K562 (cell line): ENCODE data around the gene TXNRD1. TPM values are rescaled to one million over a fixed set of nuclear protein-coding genes. Genes with fewer than 3 reads are reported as not detected.

Experiments
- ARID2 ChIP-seq: fragments of 450-650 bp; IDR thresholded peaks from 2 replicates; pipeline ENCODE4 v1.6.1; 2017; ENCODE audit warnings: antibody characterized with exemption, mild to moderate bottlenecking
- ARID4B ChIP-seq: sonication (generic); formaldehyde crosslinking; IDR thresholded peaks from 2 replicates; pipeline ENCODE4 v1.8.0; 2022; ENCODE audit warnings: mild to moderate bottlenecking, missing genetic modification reagents
- CSDE1 ChIP-seq, 2 experiments: fragments of 450-650 bp; IDR thresholded peaks; 2 replicates each; pipeline ENCODE4 v1.6.1; 2016; ENCODE audit warnings: mild to moderate bottlenecking in 1 of 2
- E2F1 ChIP-seq: sonication (generic); formaldehyde crosslinking; IDR thresholded peaks from 2 replicates; pipeline ENCODE4 v1.8.1; 2023; ENCODE audit warnings: mild to moderate bottlenecking, missing genetic modification reagents, moderate library complexity
- FOXK1 ChIP-seq: sonication (generic); formaldehyde crosslinking; IDR thresholded peaks from 2 replicates; pipeline ENCODE4 v1.8.0; 2022; ENCODE audit warnings: missing genetic modification reagents, mild to moderate bottlenecking, borderline replicate concordance
- GABPA ChIP-seq: fragments of 200-800 bp; sonication (Bioruptor generic); conservative IDR thresholded peaks from 2 replicates; pipeline ENCODE4 v1.6.1; 2016; ENCODE audit warnings: low read depth, missing genetic modification characterization, missing compliant biosample characterization
- IFI16 ChIP-seq: fragments of 250-450 bp; sonication (Bioruptor Pico); IDR thresholded peaks from 2 replicates; pipeline ENCODE4 v2.1.2; 2022; ENCODE audit warnings: mild to moderate bottlenecking, inconsistent platforms
- MAFG ChIP-seq: fragments of 450-650 bp; conservative IDR thresholded peaks from 2 replicates; pipeline ENCODE4 v1.6.1; 2016; ENCODE audit warnings: missing genetic modification characterization, missing compliant biosample characterization
- MAZ ChIP-seq, 2 experiments: fragments of 450-650 bp in 1 of 2; sonication (generic) in 1 of 2; formaldehyde crosslinking; IDR thresholded peaks in 1 of 2; conservative IDR thresholded peaks in 1 of 2; 2 replicates each; pipeline versions ENCODE4 v1.4.0 to v1.5.0; 2020; ENCODE audit warnings: mild to moderate bottlenecking in 1 of 2, missing genetic modification reagents in 1 of 2
- PHF8 ChIP-seq: fragments of 200-600 bp; sonication (generic); IDR thresholded peaks from 2 replicates; pipeline ENCODE4 v1.6.1; 2012; ENCODE audit warnings: mixed run types, mild to moderate bottlenecking, inconsistent platforms, low read length, moderate library complexity, borderline replicate concordance
- SIN3A ChIP-seq, 2 experiments: fragments of 150-350 bp in 1 of 2; IDR thresholded peaks; 2 replicates each; pipeline ENCODE4 v1.6.1; 2011 to 2016; ENCODE audit warnings: borderline replicate concordance in 2 of 2, low read depth in 2 of 2, low read length in 2 of 2, mild to moderate bottlenecking in 2 of 2, moderate library complexity in 2 of 2; ENCODE audit not compliant: control insufficient read depth in 1 of 2
- TCF3 ChIP-seq: sonication (generic); formaldehyde crosslinking; IDR thresholded peaks from 2 replicates; pipeline ENCODE4 v1.4.0; 2020; ENCODE audit warnings: mild to moderate bottlenecking, missing genetic modification reagents
- TRIM28 ChIP-seq: fragments of 450-650 bp; IDR thresholded peaks from 2 replicates; pipeline ENCODE4 v1.6.1; 2017
- USF1 ChIP-seq: sonication (generic); formaldehyde crosslinking; IDR thresholded peaks from 2 replicates; pipeline ENCODE4 v1.9.0; 2022; ENCODE audit warnings: mild to moderate bottlenecking, missing genetic modification reagents
- ZC3H8 ChIP-seq: fragments of 450-650 bp; IDR thresholded peaks from 2 replicates; pipeline ENCODE4 v1.6.1; 2017
- ZNF232 ChIP-seq: sonication (generic); formaldehyde crosslinking; IDR thresholded peaks from 2 replicates; pipeline ENCODE4 v1.8.0; 2022; ENCODE audit warnings: mild to moderate bottlenecking, missing genetic modification reagents
- ZNF316 ChIP-seq: fragments of 450-650 bp; IDR thresholded peaks from 2 replicates; pipeline ENCODE4 v1.6.1; 2016
- polyA plus RNA-seq, 8 experiments: library from polyadenylated mRNA; depleted of rRNA in 4 of 8; stranded (reverse) in 5 of 8; unstranded in 3 of 8; fragments of >200 nt; fragmentation: Nextera tagmentation in 2 of 8; fragmentation: Illumina TruSeq in 1 of 8; extraction: Ambion mirVana in 2 of 8; extraction: Trizol in 1 of 8; gene quantifications; 2 replicates each; pipeline versions ENCODE4 v1.2.1 to v1.2.3, GENCODE V29; 2011 to 2014; ENCODE audit warnings: inconsistent platforms in 1 of 8, missing spikeins in 1 of 8
- total RNA-seq, 7 experiments: library from RNA; depleted of rRNA in 6 of 7; stranded (reverse); fragments of >200 nt in 6 of 7; fragmentation: Illumina TruSeq in 2 of 7; extraction: Trizol in 2 of 7; gene quantifications; 2 replicates each; pipeline versions ENCODE4 v1.2.1 to v1.2.3, GENCODE V29; 2011 to 2021; ENCODE audit warnings: low replicate concordance in 1 of 7
- TF ChIP-seq, protein P1 (sequence below): sonication (generic); formaldehyde crosslinking; IDR thresholded peaks from 2 replicates; pipeline ENCODE4 v1.8.0; 2022; ENCODE audit warnings: missing genetic modification reagents, mild to moderate bottlenecking, borderline replicate concordance

Gene TXNRD1
- total and polyA plus RNA-seq, 9 of the 15 experiments (the other 6 are each of a cell fraction or from before 2014, with no cell fraction given): 107 to 189 (median 146) TPM

GRCh38 chr12:104286516-104287482 lies 71.2 kb downstream of the TXNRD1 start (continued):
- TF ChIP-seq MAZ (CRISPR knock-in tag; conservative IDR thresholded peaks at IDR 0.05 in 1 of 2, IDR thresholded peaks at IDR 0.05 in 1 of 2) (peak in 1 of 2 experiments; percentile 68; a peak in 2 of 4 replicates), ARID2 (no peak), ZNF316 (peak; percentile 99), GABPA (tag) (peak; percentile 73), ZNF232 (CRISPR knock-in tag) (0 out of 2 replicates have a peak, but pooled peaks have one; percentile 29), CSDE1 (IDR thresholded peaks at IDR 0.05) (peak in 1 of 2 experiments; percentile 71; a peak in 2 of 4 replicates), PHF8 (peak; percentile 86), MAFG (tag) (peak; percentile 99), ZC3H8 (0 out of 2 replicates have a peak, but pooled peaks have one; percentile 32), TRIM28 (no peak), TCF3 (CRISPR knock-in tag) (peak; percentile 48; the same call in 1 of the 2 replicates), E2F1 (CRISPR knock-in tag) (peak; percentile 84), FOXK1 (CRISPR knock-in tag) (peak; percentile 78; the same call in 1 of the 2 replicates), IFI16 (no peak), USF1 (CRISPR knock-in tag) (peak; percentile 76), ARID4B (CRISPR knock-in tag) (peak; percentile 98), SIN3A (IDR thresholded peaks at IDR 0.05; ENCODE audit: borderline replicate concordance in 2 of 2, control insufficient read depth in 1 of 2, low read depth in 2 of 2, low read length in 2 of 2) (peak; percentile 60 to 86; a peak in 2 of 4 replicates)
- TF ChIP-seq, protein P1, sequence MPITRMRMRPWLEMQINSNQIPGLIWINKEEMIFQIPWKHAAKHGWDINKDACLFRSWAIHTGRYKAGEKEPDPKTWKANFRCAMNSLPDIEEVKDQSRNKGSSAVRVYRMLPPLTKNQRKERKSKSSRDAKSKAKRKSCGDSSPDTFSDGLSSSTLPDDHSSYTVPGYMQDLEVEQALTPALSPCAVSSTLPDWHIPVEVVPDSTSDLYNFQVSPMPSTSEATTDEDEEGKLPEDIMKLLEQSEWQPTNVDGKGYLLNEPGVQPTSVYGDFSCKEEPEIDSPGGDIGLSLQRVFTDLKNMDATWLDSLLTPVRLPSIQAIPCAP: no peak
